Gastroesophageal sphincter (tissue), 4 donors: Measurements from ENCODE around the gene GOLGA7B. TPM values are rescaled to one million over a fixed set of nuclear protein-coding genes. Genes with fewer than 3 reads are reported as not detected.

ENCODE experiments used
- ATAC-seq: fragments of 150-250 bp; one replicate; pipeline ENCODE4 v1.9.1; 2016; ENCODE audit warnings: mild to moderate bottlenecking, moderate library complexity
- H3K27ac ChIP-seq, 4 donors: fragments of 200-600 bp; sonication (generic) in 3 of 4; 1 replicate in 3 of 4; 2 replicates in 1 of 4; pipeline ENCODE4 v1.5.1; 2016 to 2019
- H3K27me3 ChIP-seq: fragments of 200-600 bp; sonication (generic); one replicate; pipeline ENCODE4 v1.5.1; 2019
- H3K36me3 ChIP-seq, 2 donors: fragments of 200-600 bp; sonication (generic); one replicate each; pipeline ENCODE4 v1.5.1; 2019; ENCODE audit warnings: control low read depth in 1 of 2
- H3K4me1 ChIP-seq, 3 donors: fragments of 200-600 bp; sonication (generic); 1 replicate in 2 of 3; 2 replicates in 1 of 3; pipeline ENCODE4 v1.5.1; 2016 to 2019; ENCODE audit warnings: control low read depth in 2 of 3
- H3K4me3 ChIP-seq, 2 donors: fragments of 200-600 bp; sonication (generic); one replicate each; pipeline ENCODE4 v1.5.1; 2019; ENCODE audit warnings: mild to moderate bottlenecking in 1 of 2, moderate library complexity in 1 of 2
- H3K9me3 ChIP-seq, 3 donors: fragments of 200-600 bp; sonication (generic); one replicate each; pipeline ENCODE4 v1.5.1; 2017 to 2019; ENCODE audit warnings: control low read depth in 2 of 3
- EP300 ChIP-seq: sonication (generic); formaldehyde crosslinking; IDR thresholded peaks from one replicate; pipeline ENCODE4 v1.6.1; 2017; ENCODE audit warnings: antibody characterized with exemption, mild to moderate bottlenecking
- POLR2A ChIP-seq, 2 donors: fragments of 450-650 bp; IDR thresholded peaks; one replicate each; pipeline ENCODE4 v1.6.1; 2017; ENCODE audit warnings: antibody characterized with exemption in 2 of 2, mild to moderate bottlenecking in 2 of 2, moderate library complexity in 1 of 2
- POLR2AphosphoS5 ChIP-seq: sonication (generic); formaldehyde crosslinking; IDR thresholded peaks from one replicate; pipeline ENCODE4 v1.6.1; 2017; ENCODE audit warnings: antibody characterized with exemption
- WGBS, 2 donors: methylation state at CpG; one replicate each; pipeline ENCODE4 v1.1.5; 2018; ENCODE audit warnings: low coverage in 1 of 2; 5-methylcytosine and 5-hydroxymethylcytosine counted together
- total RNA-seq, 4 donors: library from RNA; depleted of rRNA; stranded (reverse); fragments of >200 nt; gene quantifications; one replicate each; pipeline ENCODE4 v1.1.0, GENCODE V29; 2016
- TF ChIP-seq, protein P1 (sequence below), 4 experiments: fragments of 200-600 bp in 2 of 4; fragments of 450-650 bp in 2 of 4; sonication (generic) in 1 of 4; IDR thresholded peaks; one replicate each; pipeline ENCODE4 v1.5.1; 2017 to 2019; ENCODE audit warnings: antibody characterized with exemption in 4 of 4, mild to moderate bottlenecking in 2 of 4, moderate library complexity in 2 of 4

The GOLGA7B gene
- total RNA-seq, 4 donors from 2014 or later = 0.08 to 0.40 (median 0.23) TPM

DNA sequence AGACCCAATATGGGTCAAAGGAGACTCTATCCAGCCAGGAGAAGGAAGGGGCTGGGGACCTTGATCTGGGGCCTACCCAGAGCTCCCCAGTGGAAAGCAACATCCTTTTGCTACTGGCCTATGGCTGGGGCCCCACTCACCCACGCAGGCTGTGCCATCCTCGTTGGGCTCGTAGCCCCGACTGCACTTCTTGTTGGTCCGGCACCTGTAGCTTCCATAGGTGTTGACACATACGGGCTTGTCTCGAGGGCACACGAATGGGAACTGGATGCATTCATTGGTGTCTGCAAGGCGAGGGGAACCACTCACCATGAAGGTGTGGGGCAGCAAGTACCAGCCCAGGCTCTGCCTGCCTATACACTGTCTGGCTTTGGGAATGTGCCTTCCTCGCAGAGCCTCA is 30.5 kb downstream of the GOLGA7B start:
- TF ChIP-seq, protein P1, sequence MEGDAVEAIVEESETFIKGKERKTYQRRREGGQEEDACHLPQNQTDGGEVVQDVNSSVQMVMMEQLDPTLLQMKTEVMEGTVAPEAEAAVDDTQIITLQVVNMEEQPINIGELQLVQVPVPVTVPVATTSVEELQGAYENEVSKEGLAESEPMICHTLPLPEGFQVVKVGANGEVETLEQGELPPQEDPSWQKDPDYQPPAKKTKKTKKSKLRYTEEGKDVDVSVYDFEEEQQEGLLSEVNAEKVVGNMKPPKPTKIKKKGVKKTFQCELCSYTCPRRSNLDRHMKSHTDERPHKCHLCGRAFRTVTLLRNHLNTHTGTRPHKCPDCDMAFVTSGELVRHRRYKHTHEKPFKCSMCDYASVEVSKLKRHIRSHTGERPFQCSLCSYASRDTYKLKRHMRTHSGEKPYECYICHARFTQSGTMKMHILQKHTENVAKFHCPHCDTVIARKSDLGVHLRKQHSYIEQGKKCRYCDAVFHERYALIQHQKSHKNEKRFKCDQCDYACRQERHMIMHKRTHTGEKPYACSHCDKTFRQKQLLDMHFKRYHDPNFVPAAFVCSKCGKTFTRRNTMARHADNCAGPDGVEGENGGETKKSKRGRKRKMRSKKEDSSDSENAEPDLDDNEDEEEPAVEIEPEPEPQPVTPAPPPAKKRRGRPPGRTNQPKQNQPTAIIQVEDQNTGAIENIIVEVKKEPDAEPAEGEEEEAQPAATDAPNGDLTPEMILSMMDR (IDR thresholded peaks at IDR 0.05) = no peak
- TF ChIP-seq POLR2AphosphoS5 (no peak), EP300 (no peak), POLR2A (IDR thresholded peaks at IDR 0.05) (no peak)
- H3K27ac ChIP-seq = no peak overlapping the region
- H3K27me3 ChIP-seq = peaks cover 20% of the 10 kb centered on the region
- H3K36me3 ChIP-seq = no peaks in the 10 kb centered on the region
- no peaks in the 10 kb centered on the region for H3K9me3 ChIP-seq
- no peak overlapping the region for H3K4me3 ChIP-seq
- WGBS, 2 donors = 40 to 100% methylated on average over 1 to 6 of the region's 10 CpGs
- H3K4me1 ChIP-seq = no peaks in the 10 kb centered on the region
- no peak for ATAC-seq

DNA sequence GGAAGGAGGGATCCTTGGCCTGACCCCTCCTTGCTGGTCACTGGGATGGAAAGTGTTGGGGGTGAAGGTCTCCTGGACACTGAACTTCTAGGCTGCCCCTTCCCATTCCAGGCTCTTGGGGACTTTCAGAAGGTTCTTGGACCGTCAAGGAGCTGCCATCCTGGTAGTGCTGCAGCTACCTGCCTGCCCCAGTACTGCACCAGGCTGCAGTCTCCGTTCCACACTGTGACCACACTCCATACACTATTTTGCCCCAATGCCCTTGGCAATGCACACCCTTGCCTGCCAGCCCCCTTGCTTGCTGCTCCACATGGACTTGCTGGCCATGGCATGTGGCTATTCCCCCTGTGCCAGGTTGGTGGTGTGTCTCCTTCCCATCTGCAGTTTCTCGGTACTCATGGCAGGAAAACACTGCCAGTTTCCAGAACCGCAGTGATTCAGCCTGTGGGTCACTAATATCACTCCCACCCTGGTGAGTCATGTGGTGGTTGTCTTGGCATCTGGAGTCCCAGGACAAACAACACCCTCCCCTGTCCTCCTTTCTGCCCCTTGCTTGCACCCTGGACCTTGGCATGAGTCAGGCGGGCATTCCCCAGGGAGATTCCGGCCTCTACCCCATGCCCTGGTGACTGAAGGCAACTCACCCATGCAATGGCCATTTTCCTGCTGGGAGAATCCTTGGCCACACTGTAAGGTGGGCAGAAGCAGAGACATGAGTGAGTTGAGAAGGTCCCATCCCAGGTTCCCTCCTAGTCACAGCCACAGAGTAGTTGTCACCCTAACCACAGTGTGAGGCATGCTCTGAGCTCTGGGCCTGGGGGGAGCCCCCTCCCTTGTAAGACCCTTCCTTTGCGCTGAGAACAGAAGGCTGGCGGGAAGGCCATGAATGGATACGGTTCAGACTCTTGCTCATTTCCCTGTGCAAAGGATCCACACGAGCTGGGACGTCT is 32.8 kb downstream of the GOLGA7B start:
- no peak for ATAC-seq
- H3K27ac ChIP-seq = no peak overlapping the region
- no peak overlapping the region for H3K4me3 ChIP-seq
- H3K9me3 ChIP-seq = no peaks in the 10 kb centered on the region
- H3K36me3 ChIP-seq = no peaks in the 10 kb centered on the region
- WGBS, 2 donors = 79 to 82% methylated on average over 2 of the region's 11 CpGs
- no peaks in the 10 kb centered on the region for H3K4me1 ChIP-seq
- no peak for TF ChIP-seq POLR2A (IDR thresholded peaks at IDR 0.05)
- TF ChIP-seq POLR2AphosphoS5 = no peak
- TF ChIP-seq, protein P1 (IDR thresholded peaks at IDR 0.05) = no peak
- TF ChIP-seq EP300 = no peak
- H3K27me3 ChIP-seq = peaks cover 4% of the 10 kb centered on the region

DNA sequence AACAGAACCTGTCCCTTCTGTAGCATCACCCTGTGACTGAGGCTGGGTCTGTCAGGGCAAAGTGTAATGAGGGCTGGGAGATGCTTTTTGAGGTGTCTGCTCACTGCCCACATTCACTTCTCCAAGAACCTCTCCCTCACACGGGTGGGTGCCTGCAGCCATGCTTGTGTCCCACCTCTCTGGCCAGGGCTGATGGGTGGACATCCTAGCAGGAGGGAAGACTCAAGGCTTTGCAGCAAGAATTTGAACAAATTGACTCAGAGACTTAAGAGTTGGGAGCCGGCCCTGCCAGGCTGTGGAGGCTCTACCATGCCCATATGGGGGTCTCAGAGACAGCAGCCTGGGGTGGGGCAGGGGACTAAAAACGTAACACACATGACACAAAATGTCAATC is 33.4 kb downstream of the GOLGA7B start:
- no peak for ATAC-seq
- Histone ChIP-seq H3K36me3 (no peaks in the 10 kb centered on the region), H3K27me3 (peaks cover 5% of the 10 kb centered on the region), H3K4me3 (no peak overlapping the region), H3K27ac (no peak overlapping the region), H3K4me1 (no peaks in the 10 kb centered on the region), H3K9me3 (no peaks in the 10 kb centered on the region)
- no peak for TF ChIP-seq EP300
- TF ChIP-seq POLR2A (IDR thresholded peaks at IDR 0.05) = no peak
- TF ChIP-seq, protein P1 (IDR thresholded peaks at IDR 0.05) = no peak
- TF ChIP-seq POLR2AphosphoS5 = no peak
- 14 to 70% methylated on average over 1 to 3 of the region's 3 CpGs for WGBS, 2 donors

DNA sequence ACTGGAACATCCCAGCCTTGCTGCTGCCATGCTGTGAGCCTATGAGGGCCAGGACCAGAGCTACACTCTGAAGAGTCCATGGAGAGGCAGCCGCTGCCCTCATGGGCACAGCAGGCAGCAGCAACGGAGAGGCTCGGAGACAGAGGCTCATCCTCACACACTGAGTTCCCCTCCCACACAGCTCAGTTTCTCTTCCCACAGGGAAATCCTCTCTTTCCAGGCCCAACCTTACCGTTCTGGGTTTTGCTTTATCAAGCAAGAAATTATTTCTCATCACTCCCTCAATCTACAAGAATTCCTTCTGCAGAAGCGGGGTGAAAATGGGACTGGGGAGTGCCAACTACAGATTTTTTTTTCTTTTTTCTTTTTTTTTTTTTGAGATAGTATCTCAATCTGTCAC is 36.6 kb downstream of the GOLGA7B start:
- 67% methylated on average over 4 of the region's 5 CpGs; no CpG with 5 or more reads in 1 of the 2 donors for WGBS, 2 donors
- no peak overlapping the region for H3K4me3 ChIP-seq
- H3K36me3 ChIP-seq = no peaks in the 10 kb centered on the region
- no peaks in the 10 kb centered on the region for H3K9me3 ChIP-seq
- TF ChIP-seq, protein P1 (IDR thresholded peaks at IDR 0.05) = no peak
- TF ChIP-seq POLR2A (IDR thresholded peaks at IDR 0.05) = no peak
- no peak for ATAC-seq
- peaks cover 23% of the 10 kb centered on the region for H3K27me3 ChIP-seq
- no peak overlapping the region for H3K27ac ChIP-seq
- H3K4me1 ChIP-seq = peaks cover 0 to 7% (median 0%) of the 10 kb centered on the region in 3 donors

DNA sequence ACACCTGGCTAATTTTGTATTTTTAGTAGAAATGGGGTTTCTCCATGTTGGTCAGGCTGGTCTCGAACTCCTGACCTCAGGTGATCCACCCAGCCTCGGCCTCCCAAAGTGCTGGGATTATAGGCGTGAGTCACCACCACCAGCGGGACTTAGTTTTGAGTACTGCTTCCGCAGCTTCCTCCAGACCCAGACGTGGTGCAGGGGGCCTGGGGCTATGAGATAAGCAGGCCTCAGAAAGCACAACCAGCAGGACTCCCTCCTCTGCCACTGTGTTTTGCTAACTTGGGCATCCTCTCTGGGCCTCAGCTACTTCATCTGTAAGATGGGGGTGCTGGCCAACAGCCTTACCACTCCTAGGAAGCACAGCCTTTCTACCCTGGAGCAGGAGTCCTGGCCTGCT is 37.8 kb downstream of the GOLGA7B start:
- Histone ChIP-seq H3K36me3 (no peaks in the 10 kb centered on the region), H3K4me3 (no peak overlapping the region), H3K9me3 (no peaks in the 10 kb centered on the region), H3K4me1 (peaks cover 0 to 7% (median 0%) of the 10 kb centered on the region in 3 donors), H3K27ac (no peak overlapping the region), H3K27me3 (peaks cover 33% of the 10 kb centered on the region)
- TF ChIP-seq EP300 (no peak), POLR2A (IDR thresholded peaks at IDR 0.05) (no peak), POLR2AphosphoS5 (no peak)
- TF ChIP-seq, protein P1 (IDR thresholded peaks at IDR 0.05) = no peak
- WGBS, 2 donors = 100% methylated on average over 1 of the region's 6 CpGs; no CpG with 5 or more reads in 1 of the 2 donors
- ATAC-seq = no peak
